HG03175 (cell line): Measurements from ENCODE around the gene PLEKHG3.

Experiments
- ATAC-seq: cut with Tn5 transposase; IDR thresholded peaks from one replicate; pipeline ENCODE4 v1.9.1; 2021; ENCODE audit warnings: mild to moderate bottlenecking, moderate library complexity; ENCODE audit not compliant: unreplicated experiment

Gene PLEKHG3

GRCh38 chr14:64706119-64706592 lies 1.9 kb downstream of the PLEKHG3 start:
- ATAC-seq: no peak

- ATAC-seq: no peak
Measured at GRCh38 chr14:64706593-64707193, 2.5 kb downstream of the PLEKHG3 start.

GRCh38 chr14:64707661-64708060 lies 3.4 kb downstream of the PLEKHG3 start:
- ATAC-seq: no peak

GRCh38 chr14:64708148-64709004 lies 4.2 kb downstream of the PLEKHG3 start:
- ATAC-seq: no peak

GRCh38 chr14:64709126-64709525 lies 4.9 kb downstream of the PLEKHG3 start:
- no peak for ATAC-seq

GRCh38 chr14:64711039-64711438 lies 6.8 kb downstream of the PLEKHG3 start:
- ATAC-seq: no peak

- ATAC-seq: no peak
Measured at GRCh38 chr14:64713677-64714076, 9.5 kb downstream of the PLEKHG3 start.

- ATAC-seq: no peak
Measured at GRCh38 chr14:64714432-64715025, 10.3 kb downstream of the PLEKHG3 start.

GRCh38 chr14:64715146-64715627 lies 11.0 kb downstream of the PLEKHG3 start:
- ATAC-seq: no peak

GRCh38 chr14:64715628-64716412 lies 11.6 kb downstream of the PLEKHG3 start:
- no peak for ATAC-seq

GRCh38 chr14:64717870-64718269 lies 13.6 kb downstream of the PLEKHG3 start:
- ATAC-seq: no peak

GRCh38 chr14:64718762-64719161 lies 14.5 kb downstream of the PLEKHG3 start:
- no peak for ATAC-seq

- no peak for ATAC-seq
Measured at GRCh38 chr14:64719601-64720000, 15.4 kb downstream of the PLEKHG3 start.

- ATAC-seq: no peak
Measured at GRCh38 chr14:64720131-64720576, 15.9 kb downstream of the PLEKHG3 start.

- no peak for ATAC-seq
Measured at GRCh38 chr14:64721391-64721791, 17.2 kb downstream of the PLEKHG3 start.

- ATAC-seq: no peak
Measured at GRCh38 chr14:64721899-64722298, 17.7 kb downstream of the PLEKHG3 start.

GRCh38 chr14:64722842-64723447 lies 18.7 kb downstream of the PLEKHG3 start:
- no peak for ATAC-seq

GRCh38 chr14:64723691-64724577 lies 19.7 kb downstream of the PLEKHG3 start:
- ATAC-seq: no peak

- no peak for ATAC-seq
Measured at GRCh38 chr14:64724578-64724930, 20.3 kb downstream of the PLEKHG3 start.
